Transverse colon (tissue), 4 donors: ENCODE results near the gene C19orf25. TPM values are rescaled to one million over a fixed set of nuclear protein-coding genes. Genes with fewer than 3 reads are reported as not detected.

Source experiments
- DNase-seq: peaks from one replicate; pipeline ENCODE4 v3.0.0-alpha.2; 2019
- H3K27ac ChIP-seq, 4 donors: fragments of 200-600 bp; sonication (generic); 2 replicates each; pipeline ENCODE4 v1.5.1; 2016 to 2018; ENCODE audit warnings: inconsistent platforms in 4 of 4
- H3K27me3 ChIP-seq: fragments of 200-600 bp; sonication (generic); 2 replicates; pipeline ENCODE4 v1.5.1; 2017; ENCODE audit warnings: inconsistent platforms
- H3K36me3 ChIP-seq, 4 donors: fragments of 200-600 bp; sonication (generic); 2 replicates each; pipeline ENCODE4 v1.5.1; 2017 to 2019; ENCODE audit warnings: inconsistent platforms in 4 of 4
- H3K4me1 ChIP-seq, 4 donors: fragments of 200-600 bp; sonication (generic); 2 replicates each; pipeline ENCODE4 v1.5.1; 2017 to 2020; ENCODE audit warnings: inconsistent platforms in 4 of 4
- H3K4me3 ChIP-seq, 4 donors: fragments of 200-600 bp; sonication (generic); 1 replicate in 1 of 4; 2 replicates in 3 of 4; pipeline versions ENCODE4 v1.5.1 to v1.6.1; 2017 to 2019; ENCODE audit warnings: inconsistent platforms in 4 of 4
- H3K9me3 ChIP-seq, 2 donors: fragments of 200-600 bp; sonication (generic); 2 replicates each; pipeline ENCODE4 v1.5.1; 2017 to 2019; ENCODE audit warnings: inconsistent platforms in 2 of 2
- CTCF ChIP-seq, 5 experiments: fragments of 200-600 bp in 3 of 5; fragments of 450-650 bp in 2 of 5; sonication (generic) in 3 of 5; IDR thresholded peaks; 1 replicate in 2 of 5; 2 replicates in 3 of 5; pipeline ENCODE4 v1.5.1; 2016 to 2017; ENCODE audit warnings: antibody characterized with exemption in 5 of 5, inconsistent platforms in 3 of 5, mild to moderate bottlenecking in 2 of 5, moderate library complexity in 1 of 5
- EP300 ChIP-seq: sonication (generic); formaldehyde crosslinking; IDR thresholded peaks from one replicate; pipeline ENCODE4 v1.6.1; 2017; ENCODE audit warnings: antibody characterized with exemption, low read depth
- POLR2A ChIP-seq: fragments of 450-650 bp; IDR thresholded peaks from one replicate; pipeline ENCODE4 v1.6.1; 2016; ENCODE audit warnings: antibody characterized with exemption, mild to moderate bottlenecking, moderate library complexity
- POLR2AphosphoS5 ChIP-seq, 3 donors: sonication (generic); formaldehyde crosslinking; IDR thresholded peaks; one replicate each; pipeline ENCODE4 v1.6.1; 2016; ENCODE audit warnings: antibody characterized with exemption in 3 of 3
- WGBS, 2 donors: methylation state at CpG; one replicate each; pipeline ENCODE4 v1.1.5; 2018; ENCODE audit warnings: low coverage in 1 of 2; 5-methylcytosine and 5-hydroxymethylcytosine counted together
- in situ Hi-C, 4 donors: fragments of 200-750 bp; cut with MboI; loops; one replicate each; pipeline versions ENCODE4 v1.15.0 to v1.15.1; 2017; ENCODE audit warnings: low sequenced_read_pairs in 3 of 4, low pct_ligation_motif_present in 1 of 4, low pct_unique_long_range_greater_than_20kb in 1 of 4
- intact Hi-C: fragments of 100-400 bp; cut with DNase I; formaldehyde crosslinking; loops from one replicate; pipeline ENCODE4 v1.15.1; 2023; ENCODE audit warnings: low total_unique reads
- total RNA-seq, 4 donors: library from RNA; depleted of rRNA; stranded (reverse); fragments of >200 nt; gene quantifications; one replicate each; pipeline ENCODE4 v1.1.0, GENCODE V29; 2016

C19orf25 gene
- total RNA-seq, 4 donors from 2014 or later: 36.2 to 89.2 (median 46.0) TPM

DNA sequence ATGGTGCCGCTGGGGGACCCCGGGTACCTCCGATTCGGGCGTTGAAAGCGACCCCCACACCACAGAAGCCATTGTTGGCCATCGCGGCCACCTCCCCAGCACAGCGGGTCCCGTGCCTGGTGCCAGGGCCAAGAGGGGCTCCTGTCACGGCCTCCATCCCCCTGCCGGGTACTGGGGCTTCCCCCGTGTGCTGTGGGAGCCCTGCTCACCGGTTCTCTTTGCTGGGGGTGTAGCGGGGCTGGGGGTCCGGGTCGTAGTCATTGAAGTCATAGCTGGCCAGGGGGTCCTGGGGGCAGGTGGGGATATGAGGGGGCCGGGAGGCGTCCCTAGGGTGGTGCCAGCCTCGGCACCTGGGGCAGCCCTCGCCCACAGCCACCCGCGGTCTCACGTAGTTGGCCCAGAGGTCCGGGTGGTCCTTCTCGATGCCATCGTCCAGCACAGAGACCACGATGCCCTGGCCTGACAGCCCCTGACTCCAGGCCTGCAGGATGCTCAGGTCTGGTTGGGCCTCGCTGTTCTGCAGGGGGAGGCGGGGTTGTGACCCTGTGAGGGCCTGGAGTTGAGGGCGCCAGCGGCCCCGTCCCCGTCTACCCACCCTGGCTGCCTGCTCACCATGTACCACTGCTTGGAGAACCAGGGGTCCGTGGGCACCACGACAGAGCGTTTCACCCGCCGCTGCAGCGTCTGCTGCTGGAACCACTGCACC, 8.7 kb upstream of the C19orf25 start:
- no peak for DNase-seq
- 93% methylated on average over 30 of the region's 40 CpGs; no CpG with 5 or more reads in 1 of the 2 donors for WGBS, 2 donors
- H3K36me3 ChIP-seq: no peaks in the 10 kb centered on the region
- intact Hi-C loops: no loop called here
- no peak overlapping the region for H3K4me3 ChIP-seq
- H3K27ac ChIP-seq: no peak overlapping the region
- TF ChIP-seq CTCF (IDR thresholded peaks at IDR 0.05): no peak
- TF ChIP-seq EP300: no peak
- no peak for TF ChIP-seq POLR2AphosphoS5 (IDR thresholded peaks at IDR 0.05)
- no peak for TF ChIP-seq POLR2A
- in situ Hi-C loops: no loop called here
- peaks cover 13% of the 10 kb centered on the region for H3K27me3 ChIP-seq
- no peaks in the 10 kb centered on the region for H3K9me3 ChIP-seq
- peaks cover 10 to 17% (median 15%) of the 10 kb centered on the region in 4 donors for H3K4me1 ChIP-seq

GRCh38 chr19:1486720-1487575, 7.9 kb upstream of the C19orf25 start:
- no peak for TF ChIP-seq EP300
- no peak for TF ChIP-seq POLR2A
- TF ChIP-seq POLR2AphosphoS5 (IDR thresholded peaks at IDR 0.05): no peak
- TF ChIP-seq CTCF (IDR thresholded peaks at IDR 0.05): no peak
- intact Hi-C loops: no loop called here
- Histone ChIP-seq H3K27ac (no peak overlapping the region), H3K4me3 (no peak overlapping the region), H3K36me3 (no peaks in the 10 kb centered on the region), H3K4me1 (peaks cover 10 to 17% (median 15%) of the 10 kb centered on the region in 4 donors), H3K9me3 (no peaks in the 10 kb centered on the region), H3K27me3 (peaks cover 7% of the 10 kb centered on the region)
- in situ Hi-C loops: no loop called here
- DNase-seq: no peak
- 94% methylated on average over 56 of the region's 56 CpGs; no CpG with 5 or more reads in 1 of the 2 donors for WGBS, 2 donors

- intact Hi-C loops (no loop called here), in situ Hi-C loops (no loop called here)
- no peaks in the 10 kb centered on the region for H3K9me3 ChIP-seq
- H3K36me3 ChIP-seq: no peaks in the 10 kb centered on the region
- H3K27ac ChIP-seq: no peak overlapping the region
- H3K27me3 ChIP-seq: no peaks in the 10 kb centered on the region
- no peak overlapping the region for H3K4me3 ChIP-seq
- TF ChIP-seq POLR2AphosphoS5 (IDR thresholded peaks at IDR 0.05) (no peak), CTCF (IDR thresholded peaks at IDR 0.05) (no peak), EP300 (no peak), POLR2A (no peak)
- 94% methylated on average over 22 of the region's 23 CpGs; no CpG with 5 or more reads in 1 of the 2 donors for WGBS, 2 donors
- peaks cover 4 to 8% (median 6%) of the 10 kb centered on the region in 4 donors for H3K4me1 ChIP-seq
- DNase-seq: no peak
These were observed 5.0 kb upstream of the C19orf25 start for GRCh38 chr19:1483979-1484428.
